Stimulated activated CD8-positive, alpha-beta memory T cell treated with anti-CD3 and anti-CD28 coated beads, Interleukin-4, amount 100 ng/mL, for 24 hours (primary cell): ENCODE data around the gene SPP1.

Experiments used
- DNase-seq: peaks from one replicate; pipeline ENCODE4 v3.0.0-alpha.2; 2020; ENCODE audit warnings: low read depth

Gene SPP1

DNA sequence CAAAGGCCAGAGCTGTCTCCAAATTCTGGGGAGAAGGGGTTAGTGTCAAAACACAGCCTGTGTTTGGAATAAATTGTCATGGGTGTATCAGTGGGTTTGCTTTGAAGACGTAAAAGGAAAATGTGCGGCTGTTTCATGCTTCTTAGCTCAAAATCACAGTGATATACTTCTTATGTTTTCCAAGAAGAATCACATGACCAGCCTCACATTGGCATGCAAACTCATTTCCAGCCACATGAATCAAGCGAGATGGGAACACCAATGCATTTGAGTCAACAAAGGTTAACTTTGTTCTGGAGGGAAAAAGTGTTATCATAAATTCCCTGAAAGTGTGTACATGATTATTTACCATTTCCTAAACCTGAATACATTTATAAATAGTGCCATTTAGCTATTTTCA lies 19.0 kb upstream of the SPP1 start:
- DNase-seq, result no peak

GRCh38 chr4:87957061-87957460 lies 18.5 kb upstream of the SPP1 start:
- DNase-seq, result no peak

- no peak for DNase-seq
These were observed 13.5 kb upstream of the SPP1 start for GRCh38 chr4:87961993-87962392.

- DNase-seq, result no peak
These were observed 12.9 kb upstream of the SPP1 start for GRCh38 chr4:87962398-87963146.

GRCh38 chr4:87965501-87965975 lies 10.0 kb upstream of the SPP1 start:
- DNase-seq, result no peak

- no peak for DNase-seq
These were observed 9.4 kb upstream of the SPP1 start for GRCh38 chr4:87966095-87966496.

- no peak for DNase-seq
These were observed 8.3 kb upstream of the SPP1 start for GRCh38 chr4:87967193-87967592.

DNA sequence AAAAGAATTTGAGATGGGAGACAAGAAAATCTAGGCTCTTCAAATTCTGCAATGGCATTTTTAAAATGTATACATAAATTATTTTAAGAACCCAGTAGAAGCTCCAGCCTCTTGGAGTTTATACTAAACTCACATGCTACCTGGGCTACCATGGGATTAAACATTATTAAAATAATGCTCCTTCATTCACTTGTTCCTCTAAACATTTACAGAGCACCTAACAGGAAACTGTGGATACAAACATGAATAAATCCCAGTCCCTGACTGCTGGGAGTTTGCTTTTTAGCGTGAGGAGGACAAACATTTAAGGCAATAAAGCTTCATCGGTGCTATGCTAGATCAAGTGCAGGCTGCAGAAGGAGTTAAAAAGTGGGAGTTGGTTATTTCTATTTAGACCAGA lies 5.4 kb upstream of the SPP1 start:
- DNase-seq, result no peak

GRCh38 chr4:87971866-87972265 lies 3.6 kb upstream of the SPP1 start:
- DNase-seq, result no peak

DNA sequence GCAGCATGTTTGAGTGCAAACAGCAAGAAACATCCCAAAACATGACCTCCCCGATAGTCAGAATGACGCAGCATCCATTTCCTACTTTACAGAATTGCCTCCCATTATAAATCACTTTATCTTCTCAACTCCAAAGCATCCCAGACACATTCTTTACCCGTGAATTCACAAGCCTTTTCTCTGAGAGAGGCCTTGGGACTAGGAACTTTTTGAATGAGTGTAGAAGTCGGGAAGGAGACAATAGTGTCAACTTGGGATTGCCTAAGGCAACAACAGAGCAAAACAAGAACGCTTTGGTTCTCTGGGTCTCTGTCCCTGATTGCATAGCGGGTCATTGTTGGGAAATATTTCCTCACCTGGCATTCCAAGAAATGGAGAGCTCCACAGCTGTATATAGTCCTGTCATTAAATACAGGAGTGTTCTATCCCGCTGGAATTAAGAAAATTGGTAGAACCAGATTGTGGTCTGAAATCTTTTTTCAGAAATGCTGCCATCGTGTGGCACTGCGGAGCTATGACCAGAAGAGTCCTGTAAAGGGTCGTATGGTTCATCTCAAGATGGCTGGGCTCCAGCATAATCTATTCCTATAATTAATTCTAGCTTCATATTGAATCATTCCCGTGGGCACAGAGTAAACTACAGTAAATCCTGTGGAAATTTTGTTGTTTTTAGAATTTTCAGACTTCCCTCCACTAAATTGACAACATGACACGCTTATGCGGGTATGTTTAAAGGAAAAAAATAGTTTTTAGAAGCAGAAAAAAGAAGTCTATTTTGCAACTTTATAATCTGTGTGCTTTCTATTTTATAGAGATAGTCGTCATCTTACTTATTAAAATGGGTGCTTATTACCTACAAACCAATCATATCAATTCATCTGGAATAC lies 2.0 kb upstream of the SPP1 start:
- DNase-seq, result no peak

DNA sequence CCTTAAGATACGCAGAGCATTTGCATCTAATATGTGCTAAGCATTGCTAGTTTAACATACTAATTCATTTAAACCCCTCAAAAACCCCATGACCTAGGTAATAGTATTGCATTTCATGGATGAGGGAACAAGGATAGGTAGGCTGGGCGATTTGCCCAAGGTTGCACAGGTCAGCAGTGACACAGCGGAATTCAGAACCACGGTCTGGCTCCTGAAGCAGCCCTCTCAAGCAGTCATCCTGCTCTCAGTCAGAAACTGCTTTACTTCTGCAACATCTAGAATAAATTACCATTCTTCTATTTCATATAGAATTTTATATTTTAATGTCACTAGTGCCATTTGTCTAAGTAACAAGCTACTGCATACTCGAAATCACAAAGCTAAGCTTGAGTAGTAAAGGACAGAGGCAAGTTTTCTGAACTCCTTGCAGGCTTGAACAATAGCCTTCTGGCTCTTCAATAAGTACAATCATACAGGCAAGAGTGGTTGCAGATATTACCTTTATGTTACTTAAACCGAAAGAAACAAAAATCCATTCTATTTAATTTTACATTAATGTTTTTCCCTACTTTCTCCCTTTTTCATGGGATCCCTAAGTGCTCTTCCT lies 555 bp upstream of the SPP1 start:
- no peak for DNase-seq

GRCh38 chr4:87977521-87978278 lies 2.2 kb downstream of the SPP1 start:
- no peak for DNase-seq

DNA sequence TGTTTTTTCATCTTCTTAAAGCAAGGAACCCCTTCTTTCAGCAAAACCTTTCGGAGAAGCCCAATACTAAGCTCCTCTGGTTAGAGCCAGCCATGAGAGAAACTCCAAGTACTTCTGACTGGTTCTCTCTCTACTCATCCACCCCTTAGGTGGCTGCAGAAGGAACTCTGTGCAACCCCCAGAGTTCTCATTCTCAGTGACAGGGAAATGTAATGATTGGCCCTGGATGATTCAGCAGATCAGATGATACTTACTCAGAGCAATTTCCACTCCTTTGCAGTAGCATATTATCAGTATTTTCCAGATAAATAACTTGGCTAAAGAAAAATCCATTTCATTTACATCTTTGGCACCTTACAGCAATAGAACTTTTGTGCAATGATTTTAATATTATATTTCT lies 3.2 kb downstream of the SPP1 start:
- no peak for DNase-seq

GRCh38 chr4:87979810-87980209 lies 4.3 kb downstream of the SPP1 start:
- no peak for DNase-seq

DNA sequence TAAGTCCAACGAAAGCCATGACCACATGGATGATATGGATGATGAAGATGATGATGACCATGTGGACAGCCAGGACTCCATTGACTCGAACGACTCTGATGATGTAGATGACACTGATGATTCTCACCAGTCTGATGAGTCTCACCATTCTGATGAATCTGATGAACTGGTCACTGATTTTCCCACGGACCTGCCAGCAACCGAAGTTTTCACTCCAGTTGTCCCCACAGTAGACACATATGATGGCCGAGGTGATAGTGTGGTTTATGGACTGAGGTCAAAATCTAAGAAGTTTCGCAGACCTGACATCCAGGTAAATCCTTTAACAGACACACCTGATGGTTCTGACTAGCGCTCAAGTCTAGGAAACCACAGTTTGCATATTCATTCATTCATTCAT lies 6.0 kb downstream of the SPP1 start:
- no peak for DNase-seq

- no peak for DNase-seq
These were observed 6.5 kb downstream of the SPP1 start for GRCh38 chr4:87982036-87982435.

GRCh38 chr4:87982446-87983010 lies 7.0 kb downstream of the SPP1 start:
- DNase-seq, result no peak

DNA sequence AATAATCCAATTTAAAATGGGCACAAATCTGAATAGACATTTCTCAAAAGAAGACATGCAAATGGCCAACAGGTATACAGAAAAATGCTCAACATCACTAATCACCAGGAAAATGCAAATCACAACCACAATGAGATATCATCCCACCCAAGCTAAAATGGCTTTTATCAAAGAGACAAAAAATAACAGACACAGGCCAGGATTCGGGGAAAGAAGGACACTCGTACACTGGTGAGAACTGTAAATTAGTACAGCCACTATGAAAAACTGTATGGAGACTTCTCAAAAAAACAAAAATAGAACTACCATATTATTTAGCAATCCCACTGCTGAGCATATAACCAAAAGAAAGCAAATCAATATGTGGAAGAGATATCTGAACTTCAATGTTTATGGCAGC lies 8.5 kb downstream of the SPP1 start:
- no peak for DNase-seq

- no peak for DNase-seq
These were observed 9.8 kb downstream of the SPP1 start for GRCh38 chr4:87985097-87985886.

DNA sequence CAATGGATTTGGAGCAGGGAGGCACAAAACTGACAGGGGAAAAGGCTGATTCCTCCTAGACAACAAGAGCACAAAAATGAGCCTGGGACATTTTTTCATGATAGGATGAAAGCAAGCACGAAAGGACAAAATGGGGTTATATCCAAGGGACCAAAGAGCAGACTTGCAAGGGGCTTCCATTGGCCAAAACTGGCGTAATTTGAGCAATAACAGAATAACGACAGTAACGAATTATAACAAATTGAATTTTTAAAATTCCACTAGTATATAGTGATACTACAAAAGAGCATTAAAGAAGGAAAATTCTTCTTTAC lies 10.3 kb downstream of the SPP1 start:
- no peak for DNase-seq

DNA sequence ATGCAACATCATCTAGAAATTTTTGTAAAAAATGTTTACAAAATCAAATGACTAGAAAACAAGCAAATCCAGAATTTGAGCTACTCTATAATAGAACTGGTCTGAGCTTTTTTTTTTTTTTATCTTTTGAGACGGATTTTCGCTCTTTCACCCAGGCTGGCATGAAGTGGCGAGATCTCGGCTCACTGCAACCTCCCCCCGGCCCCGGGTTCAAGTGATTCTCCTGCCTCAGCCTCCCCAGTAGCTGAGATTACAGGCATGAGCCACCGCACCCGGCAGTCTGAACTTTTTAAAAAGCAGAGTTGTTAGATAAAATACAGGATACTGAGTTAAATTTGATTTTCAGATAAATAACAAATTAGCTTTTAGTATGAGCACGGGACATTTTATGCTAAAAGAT lies 11.0 kb downstream of the SPP1 start:
- DNase-seq, result no peak
